ENCODE measurements around the gene KIT.
"Not testable (repeated sequence)": the region's sequence is repeated elsewhere in the genome, so short reads cannot be mapped to it uniquely, and the experiment has no call there.

The KIT gene

DNA sequence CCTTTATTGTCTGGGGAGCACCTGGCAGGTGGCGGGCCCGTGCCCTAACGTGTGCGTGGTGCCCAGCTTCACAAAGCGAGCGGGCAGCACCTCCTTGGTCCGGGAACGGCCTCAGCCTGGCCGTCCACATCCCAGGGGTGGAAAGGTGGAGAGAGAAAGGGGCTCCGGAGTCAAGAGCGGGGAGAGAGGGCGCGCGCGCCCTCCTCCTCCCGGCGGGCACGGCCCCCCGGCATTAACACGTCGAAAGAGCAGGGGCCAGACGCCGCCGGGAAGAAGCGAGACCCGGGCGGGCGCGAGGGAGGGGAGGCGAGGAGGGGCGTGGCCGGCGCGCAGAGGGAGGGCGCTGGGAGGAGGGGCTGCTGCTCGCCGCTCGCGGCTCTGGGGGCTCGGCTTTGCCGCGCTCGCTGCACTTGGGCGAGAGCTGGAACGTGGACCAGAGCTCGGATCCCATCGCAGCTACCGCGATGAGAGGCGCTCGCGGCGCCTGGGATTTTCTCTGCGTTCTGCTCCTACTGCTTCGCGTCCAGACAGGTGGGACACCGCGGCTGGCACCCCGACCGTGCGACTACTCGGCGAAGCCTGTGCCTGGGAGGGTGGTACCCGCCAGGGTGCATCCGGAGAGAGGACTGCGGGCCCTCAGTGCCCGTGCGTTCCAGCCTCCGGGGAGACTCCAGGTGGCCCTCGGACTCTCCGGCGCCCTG is at the start of gene KIT:
Gene KIT (plus strand): TSS at position 407 of the 701 bp plus-strand sequence. CDS start 58 bp downstream, at position 465.
- no peak for DNase-seq

DNA sequence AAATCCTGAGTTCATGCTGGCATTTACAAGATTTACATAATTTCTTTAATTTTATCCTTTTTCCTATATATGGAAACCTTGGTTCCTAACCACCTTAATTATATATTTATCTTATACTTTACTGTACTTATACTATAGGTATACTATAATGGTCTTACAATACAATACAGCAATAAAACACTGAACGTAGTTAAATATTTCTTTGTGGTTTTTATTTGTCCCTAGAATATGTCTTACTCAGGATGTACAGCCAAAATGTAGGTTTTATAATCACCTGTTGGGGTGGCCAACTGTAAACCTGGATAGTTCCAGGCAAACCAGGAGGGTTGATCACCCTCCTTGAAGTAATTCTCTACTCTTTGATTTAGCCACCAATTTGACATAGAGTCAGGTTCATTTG is 48.4 kb upstream of the KIT start:
- no peak for DNase-seq

DNA sequence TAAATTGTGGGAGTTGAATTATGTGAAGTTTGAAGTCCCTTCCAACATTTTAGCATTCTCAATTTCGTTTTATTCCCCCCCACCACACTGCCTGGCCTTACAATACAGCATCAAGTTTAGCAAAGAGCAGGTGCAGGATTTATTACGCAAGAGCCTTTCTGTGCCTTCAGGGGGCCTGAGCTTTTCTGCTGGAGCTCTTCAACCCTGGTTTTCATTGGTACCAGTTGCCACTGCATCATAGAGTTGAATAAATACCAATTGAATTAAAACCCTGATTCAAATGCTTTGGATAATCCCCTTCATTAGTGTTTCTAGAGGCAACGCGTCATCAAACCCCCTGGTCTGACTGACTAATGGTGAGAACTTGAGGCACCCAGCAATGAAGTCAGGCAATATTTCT is 43.6 kb upstream of the KIT start:
- no peak for DNase-seq

DNA sequence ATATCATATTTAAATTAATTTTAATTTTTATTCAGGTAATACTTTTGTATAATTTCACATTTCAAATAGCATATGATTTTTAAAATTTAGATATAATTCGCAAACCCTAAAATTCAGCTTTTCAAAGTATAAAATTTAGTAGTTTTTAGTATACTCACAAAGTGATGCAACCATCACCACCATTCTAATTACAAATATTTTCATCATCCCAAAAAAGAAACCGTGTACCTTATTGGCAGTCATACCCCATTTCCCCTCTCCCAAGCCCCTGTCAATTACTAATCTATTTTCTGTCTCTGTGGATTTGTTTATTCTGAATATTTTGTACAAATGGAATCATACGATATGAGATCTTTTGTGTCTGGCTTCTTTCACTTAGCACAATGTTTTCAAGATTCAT is 37.0 kb upstream of the KIT start:
- DNase-seq: no peak

DNA sequence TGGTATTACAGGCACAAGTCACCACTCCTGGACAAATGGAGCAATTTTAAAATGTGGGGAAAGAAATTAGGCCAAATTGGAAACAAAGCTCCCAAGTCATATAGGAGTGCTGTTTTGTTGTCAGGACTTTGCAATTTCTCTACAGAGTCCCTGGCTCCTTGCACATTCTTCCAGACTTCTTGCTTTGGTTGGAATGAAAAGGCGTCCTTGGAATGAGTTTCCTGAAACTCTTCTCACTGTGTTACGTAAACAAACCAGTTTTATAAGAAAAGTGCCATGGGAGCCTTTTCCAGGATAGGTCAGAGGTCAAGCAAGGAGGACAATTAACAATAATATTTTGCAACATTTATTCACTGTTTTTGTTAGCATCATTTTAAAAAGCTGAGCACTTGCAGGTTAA is 32.4 kb upstream of the KIT start:
- no peak for DNase-seq

DNA sequence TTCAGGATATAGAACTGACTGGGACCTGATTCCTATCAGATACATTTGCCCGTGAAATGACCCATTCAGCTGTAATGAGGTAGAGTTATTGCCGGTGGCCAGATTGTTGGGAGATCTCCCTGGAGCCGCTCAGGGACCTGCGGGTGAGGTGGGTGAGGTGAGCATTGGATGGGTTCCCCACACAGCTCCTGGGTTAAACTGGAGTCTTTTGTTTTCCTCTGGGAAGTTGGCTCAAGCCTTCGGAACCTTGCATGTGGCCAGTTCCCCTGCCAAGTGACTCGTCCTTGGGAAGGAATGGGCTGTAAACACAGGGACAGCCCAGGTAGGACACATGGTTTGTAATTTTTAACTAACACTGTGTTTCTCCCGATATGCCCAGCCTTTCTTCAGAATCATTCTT is 31.6 kb upstream of the KIT start:
- DNase-seq: no peak

DNA sequence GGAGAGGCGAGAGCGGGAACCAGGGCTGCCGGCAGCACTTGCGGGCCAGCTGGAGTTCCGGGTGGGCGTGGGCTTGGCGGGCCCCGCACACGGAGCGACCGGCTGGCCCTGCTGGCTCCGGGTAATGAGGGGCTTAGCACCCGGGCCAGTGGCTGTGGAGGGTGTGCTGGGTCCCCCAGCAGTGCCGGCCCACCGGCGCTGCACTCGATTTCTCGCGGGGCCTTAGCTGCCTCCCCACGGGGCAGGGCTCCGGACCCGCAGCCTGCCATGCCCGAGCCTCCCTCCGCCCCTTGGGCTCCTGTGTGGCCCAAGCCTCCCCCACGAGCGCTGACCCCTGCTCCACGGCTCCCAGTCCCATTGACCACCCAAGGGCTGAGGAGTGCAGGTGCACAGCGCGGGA is 25.2 kb upstream of the KIT start:
- no peak for DNase-seq

DNA sequence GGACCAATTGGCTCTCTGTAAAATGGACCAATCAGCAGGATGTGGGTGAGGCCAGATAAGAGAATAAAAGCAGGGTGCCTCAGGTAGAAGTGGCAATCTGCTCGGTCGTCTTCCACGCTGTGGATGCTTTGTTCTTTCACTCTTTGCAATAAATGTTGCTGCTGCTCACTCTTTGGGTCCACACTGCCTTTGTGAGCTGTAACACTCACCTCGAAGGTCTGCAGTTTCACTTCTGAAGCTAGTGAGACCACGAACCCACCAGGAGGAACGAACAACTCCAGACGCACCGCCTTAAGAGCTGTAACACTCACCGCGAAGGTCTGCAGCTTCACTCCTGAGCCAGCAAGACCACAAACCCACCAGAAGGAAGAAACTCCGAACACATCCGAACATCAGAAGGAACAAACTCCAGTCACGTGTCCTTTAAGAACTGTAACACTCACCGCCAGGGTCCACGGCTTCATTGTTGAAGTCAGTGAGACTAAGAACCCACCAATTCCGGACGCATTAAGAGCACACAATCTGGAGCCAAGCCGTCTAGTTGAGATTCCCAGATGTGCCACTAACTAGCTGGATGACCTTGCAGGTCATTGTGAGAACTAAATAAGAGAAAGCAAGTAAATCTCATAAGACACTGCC is 24.5 kb upstream of the KIT start:
- DNase-seq: not testable (repeated sequence)

DNA sequence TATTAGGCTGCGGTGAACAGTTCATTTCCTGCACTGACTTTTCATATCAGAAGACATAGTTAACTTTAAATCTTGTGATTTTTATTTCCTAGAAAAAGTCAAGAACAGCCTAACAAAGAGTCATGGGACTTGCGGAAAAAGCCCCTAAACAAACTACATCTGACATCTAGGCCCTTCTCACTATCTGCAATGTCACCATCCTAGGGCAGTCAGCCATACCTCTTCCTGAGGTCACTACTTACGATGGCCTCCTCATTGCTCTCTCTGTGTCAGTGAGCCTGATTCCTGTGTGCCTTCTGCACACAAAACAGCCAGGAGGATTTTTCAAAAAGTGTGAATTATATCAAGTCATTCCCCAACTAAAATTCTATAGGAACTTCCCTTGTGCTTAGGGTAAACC is 22.4 kb upstream of the KIT start:
- no peak for DNase-seq

DNA sequence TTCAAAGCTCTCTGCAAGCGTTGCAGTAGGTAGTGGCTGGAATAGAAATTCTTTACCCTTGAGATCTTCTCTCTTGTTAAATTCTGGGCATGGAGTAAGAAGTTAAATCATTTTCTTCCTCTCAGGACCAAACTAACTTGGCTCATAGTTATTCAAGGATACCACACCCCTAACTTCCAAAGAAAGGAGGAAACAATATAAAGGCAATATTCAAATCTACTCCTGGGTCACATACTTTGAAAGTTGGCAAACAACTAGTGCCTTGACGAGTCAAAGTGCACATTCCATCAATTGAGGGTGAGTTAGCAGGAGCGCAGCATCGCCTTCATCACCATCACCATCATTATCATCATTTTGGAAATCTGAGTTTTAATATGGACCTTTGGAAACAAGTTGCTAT is 20.4 kb upstream of the KIT start:
- DNase-seq: no peak

DNA sequence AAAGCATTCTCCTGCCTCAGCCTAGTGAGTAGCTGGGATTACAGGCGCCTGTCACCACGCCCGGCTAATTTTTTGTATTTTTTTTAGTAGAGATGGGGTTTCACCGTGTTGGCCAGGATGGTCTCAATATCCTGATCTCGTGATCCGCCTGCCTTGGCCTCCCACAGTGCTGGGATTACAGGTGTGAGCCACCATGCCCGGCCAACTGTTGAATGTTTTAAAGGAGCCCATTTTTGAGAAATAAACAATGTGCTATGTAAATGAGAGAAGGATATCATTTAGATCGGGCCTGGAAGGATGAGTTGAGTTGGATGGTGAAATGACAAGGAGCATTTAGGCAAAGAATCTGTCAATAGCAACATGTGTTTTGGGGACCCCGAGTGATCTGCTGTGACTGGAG is 16.7 kb upstream of the KIT start:
- not testable (repeated sequence) for DNase-seq

DNA sequence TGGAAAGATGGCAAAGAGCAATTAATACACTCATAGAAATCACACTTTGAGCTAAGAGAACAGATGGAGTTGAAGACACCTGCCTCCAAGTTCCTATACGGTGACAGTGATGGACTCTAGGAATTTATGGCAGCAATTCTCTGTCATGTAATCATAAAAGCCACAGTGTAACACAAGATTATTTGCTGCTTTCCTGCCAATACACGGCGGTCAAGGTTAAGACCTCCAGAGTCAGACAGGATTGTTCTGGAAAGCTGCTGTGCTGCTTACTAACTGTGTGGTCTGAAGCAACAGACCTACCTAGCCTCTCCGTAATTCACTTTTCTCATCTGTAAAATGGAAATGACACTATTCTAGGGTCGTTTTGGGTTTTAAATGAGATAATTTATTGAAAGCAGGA is 14.6 kb upstream of the KIT start:
- no peak for DNase-seq

DNA sequence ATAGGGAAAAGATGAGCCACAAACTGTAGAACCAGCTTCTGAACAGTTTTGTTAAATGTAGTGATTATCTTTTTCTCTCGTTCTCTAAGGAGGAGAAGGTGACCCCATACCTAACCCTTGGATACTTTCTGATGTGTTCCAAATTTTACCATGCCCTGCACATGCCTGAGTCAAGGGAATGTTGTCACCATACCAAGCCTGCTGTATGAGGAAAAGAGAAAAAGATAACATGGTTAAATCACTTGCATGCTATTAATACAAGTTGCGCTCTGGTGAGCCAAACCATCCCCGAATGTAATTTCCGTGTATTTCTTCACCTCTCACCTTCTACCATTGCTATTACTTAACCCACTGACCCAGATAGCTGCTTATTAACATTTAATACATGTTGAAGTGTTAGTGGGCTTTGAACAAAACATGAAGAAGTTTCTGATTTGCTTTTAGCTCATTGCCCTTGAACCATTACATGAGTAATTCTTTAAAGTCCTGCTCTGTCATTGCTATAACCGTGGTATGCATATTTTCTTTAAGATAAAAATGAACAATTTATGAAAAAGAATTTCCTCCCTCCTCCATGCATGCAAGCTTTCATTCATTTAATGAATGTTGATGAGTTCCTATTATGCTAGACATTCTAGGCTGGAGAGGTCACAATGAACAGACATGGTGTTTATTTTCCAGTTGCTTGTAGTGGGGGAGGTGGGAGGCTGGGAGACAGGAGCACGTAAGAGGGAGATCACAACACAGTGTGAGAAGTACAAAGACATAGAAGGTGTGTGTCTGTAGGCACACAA is 13.6 kb upstream of the KIT start:
- DNase-seq: no peak

DNA sequence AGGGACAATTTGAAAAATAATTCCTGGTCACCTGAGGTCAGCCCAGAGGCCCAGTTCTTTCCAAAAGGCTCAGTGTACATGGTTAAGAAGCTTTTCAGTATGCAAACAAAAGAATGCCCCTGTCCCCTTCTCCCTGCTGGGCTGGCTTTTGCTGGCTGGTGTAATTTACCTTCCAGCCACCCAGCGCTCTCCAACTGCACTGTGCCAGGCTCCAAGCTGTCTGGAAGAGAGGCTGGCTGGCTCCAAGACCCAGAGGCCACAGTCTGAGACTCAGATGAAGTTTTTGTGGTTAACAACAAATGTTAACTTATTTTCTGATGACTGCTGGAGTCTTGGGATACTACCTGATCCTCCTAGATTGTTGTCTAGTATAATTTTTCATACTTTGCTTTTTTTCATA is 11.9 kb upstream of the KIT start:
- no peak for DNase-seq

DNA sequence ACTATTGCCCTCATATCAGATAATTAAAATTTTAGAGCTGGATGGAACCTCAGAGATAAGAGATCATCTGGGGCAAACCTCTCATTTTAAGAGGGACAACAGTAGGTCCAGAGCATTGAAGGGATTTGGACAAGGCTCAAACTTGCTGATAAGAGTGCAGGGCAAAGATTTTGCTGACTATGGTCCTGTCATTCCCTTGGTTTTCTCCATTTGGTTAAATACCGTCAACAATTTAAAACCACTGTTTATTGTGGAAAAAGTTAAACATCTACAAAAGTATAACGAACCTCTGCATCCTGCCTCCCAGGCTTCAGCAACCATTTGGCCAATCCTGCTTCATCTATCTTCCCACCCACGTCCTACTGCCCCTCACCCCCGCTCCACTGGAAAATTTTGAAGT is 10.7 kb upstream of the KIT start:
- no peak for DNase-seq

DNA sequence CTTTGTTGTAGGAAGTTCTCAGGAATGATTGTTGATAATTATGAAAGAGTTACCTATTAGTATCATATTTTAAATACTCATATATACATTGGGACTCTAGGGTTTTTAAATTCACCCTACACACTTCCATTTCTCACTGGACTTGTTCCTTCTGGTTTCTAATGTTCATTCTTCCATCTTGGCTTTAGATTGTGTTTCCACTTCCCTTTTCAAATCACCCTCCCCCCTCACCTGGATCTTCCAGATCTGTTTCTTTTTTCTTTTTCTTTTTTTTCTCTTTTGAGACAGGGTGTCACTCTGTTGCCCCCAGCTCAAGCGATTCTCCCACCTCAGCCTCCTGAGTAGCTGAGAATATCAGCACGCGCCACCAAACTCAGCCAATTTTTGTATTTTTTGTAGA is 6.7 kb upstream of the KIT start:
- no peak for DNase-seq

DNA sequence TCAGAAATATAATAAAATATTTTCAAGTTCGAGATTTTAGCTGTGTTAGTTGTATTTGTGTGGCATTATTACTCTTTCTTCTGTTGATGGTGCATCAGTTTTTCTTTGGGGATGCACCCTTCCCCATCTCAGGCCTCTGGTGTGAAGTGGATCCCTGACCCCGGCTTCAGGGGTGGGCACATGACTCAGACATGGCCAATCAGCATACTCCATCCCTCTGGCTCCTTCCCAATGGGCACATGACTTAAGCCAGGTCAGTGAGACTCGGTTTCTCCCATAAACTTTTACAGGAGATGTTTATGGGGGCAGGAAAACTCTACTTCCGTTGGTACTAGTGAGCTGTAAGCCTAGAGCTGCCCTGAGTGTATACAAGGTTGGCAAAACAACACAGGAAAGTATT is 3.0 kb upstream of the KIT start:
- DNase-seq: no peak

DNA sequence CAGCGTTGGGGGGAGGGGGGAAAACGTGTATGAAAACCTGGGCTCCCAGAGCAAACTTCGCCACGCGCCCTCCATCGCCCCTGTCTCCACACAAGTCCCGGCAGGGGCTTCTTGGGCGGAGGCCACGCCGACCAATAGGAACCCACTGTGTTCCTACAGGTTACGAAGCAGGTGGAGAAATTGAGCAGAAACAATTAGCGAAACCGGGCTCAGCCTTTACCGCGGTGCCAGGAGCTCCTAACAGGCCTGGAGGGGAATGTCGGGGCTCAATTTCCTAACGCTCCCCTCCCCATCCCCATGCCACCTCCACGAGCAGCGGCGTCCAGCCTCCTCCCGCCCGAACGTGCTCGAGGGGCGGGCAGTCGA is 589 bp upstream of the KIT start:
- no peak for DNase-seq

DNA sequence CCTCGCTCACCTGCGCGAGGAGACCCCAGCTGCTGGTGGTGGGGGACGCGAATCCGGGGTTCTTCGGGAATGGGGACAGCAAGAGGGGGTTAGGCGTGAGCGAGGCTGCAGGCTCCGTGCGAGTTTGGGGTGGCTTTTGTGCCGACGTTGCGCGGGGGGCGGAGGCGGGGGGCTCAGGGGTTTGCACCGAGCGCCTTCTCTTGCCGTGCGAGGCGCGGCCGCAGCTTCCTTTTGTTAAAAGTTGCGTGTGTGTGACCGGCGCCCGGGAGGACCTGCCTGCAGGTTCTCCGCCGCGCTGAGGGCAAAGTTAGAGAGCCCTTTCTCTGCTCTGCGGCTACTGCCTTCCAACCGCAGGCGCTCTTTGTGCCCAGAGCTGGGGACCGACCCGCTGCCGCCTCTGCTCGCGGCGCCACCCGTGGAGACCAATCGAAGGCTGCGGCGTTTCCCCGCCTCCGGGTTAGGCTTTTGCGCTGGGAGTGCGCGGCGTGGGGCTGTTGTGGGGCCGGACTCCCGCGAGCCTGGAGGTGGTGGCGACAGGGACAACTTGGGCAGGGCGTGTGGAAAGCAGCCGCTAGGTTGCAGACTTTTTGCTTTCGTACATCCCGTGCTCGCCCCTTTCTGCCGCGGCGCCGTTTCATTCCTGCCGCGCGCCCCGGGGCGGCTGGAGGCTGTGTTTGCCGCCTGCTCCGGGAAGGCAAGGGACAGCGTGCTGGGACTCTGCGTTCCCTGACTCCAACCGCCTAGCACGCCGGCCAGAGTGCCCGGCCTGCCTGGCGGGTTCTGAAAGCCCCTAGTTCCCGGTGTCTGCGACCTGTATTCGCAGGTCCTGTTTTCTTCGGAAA is 716 bp downstream of the KIT start:
- DNase-seq: no peak

DNA sequence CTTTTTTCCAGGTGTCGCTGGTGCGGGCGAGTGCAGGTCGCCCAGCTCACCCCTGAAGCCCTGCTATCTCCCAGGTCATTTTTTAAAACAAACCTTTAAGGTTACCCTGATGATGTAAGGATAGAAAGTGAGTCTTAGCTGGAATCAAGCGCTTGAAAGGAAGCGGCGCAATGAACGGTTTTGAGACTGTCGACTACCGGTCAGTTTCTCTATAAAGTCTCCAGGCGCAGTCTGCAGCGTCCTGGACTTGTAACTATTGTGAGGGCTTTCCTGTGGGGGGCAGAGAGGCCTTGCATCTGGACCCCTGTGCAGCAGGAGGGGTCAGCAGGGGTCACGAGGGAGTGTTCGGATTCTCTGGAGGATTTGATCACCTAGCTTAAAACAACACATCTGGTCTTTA is 1.6 kb downstream of the KIT start:
- no peak for DNase-seq

DNA sequence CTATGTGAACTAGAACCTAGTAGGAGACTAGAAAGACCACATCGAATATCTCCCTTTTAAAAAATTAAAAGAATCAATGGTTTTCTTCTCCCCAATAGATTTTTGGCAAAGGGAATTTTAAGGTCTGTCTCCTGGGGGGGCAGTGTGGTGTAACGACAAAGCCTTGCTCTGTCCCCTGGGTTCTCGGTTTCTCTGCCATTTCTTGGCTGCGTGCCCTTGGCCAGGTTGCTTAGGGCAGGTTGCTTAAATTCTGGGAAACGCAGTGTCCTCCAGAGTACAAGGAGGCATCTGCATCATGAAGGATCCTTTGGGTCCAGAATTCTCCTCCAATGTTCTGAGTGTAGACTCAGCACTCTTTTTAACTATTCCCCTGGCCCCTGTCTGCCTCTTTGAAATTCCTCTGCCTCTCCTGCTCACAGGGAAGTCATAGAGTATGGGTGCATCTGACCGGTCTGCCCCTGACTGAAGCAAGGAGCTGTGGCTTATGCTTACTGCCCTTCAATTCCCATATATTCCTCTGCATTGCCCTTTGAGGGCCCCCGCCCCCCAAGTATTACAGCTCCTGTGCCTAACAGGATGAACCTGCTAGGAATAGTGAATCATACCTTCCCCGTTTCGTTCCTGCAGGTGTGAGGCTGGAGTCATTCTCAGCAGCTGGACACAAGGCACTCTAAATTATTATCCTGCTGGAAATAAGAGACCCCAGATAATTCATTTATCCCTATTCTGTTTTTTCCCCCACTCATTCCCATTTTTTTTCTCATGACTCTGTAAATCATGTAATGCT is 2.2 kb downstream of the KIT start:
- DNase-seq: no peak

DNA sequence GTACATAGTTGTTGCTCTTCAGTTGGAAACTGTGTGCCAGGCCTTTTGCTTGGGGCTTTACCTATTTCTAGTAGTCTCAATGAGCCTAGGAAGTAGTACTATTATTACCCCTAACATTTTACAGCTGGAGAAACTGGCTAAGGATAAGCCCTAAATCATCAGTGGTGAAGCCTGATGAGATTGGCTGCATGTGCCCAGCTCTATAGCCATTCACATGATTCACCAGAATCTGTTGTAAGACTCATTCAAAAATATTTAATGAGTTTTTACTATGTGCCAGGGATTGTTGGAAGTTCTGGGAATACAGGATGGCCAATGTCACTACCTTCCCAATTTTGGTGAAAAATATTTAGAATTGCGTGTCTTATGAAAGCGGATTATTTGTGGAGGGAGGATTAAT is 2.8 kb downstream of the KIT start:
- DNase-seq: no peak

DNA sequence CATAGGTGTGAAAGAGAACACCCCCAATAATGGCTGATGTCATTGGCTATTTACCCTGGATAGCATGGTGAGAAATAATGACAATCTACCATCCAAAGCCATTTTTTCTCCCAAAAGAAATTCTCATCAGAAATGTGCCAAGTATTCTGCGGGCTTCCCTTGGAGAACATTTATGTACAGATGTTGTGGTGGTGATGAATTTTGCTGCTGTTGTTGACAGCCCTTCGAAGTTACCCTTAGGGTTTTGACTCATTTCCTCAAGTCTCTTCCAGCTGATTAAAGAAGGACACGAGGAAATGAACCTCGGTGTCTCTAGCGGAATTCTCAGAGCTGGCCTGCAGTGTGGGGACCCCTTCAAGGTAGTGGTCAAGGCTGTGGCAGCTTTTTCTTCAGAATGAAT is 3.4 kb downstream of the KIT start:
- no peak for DNase-seq
